ENCODE results near the gene PIEZO2.

DNA sequence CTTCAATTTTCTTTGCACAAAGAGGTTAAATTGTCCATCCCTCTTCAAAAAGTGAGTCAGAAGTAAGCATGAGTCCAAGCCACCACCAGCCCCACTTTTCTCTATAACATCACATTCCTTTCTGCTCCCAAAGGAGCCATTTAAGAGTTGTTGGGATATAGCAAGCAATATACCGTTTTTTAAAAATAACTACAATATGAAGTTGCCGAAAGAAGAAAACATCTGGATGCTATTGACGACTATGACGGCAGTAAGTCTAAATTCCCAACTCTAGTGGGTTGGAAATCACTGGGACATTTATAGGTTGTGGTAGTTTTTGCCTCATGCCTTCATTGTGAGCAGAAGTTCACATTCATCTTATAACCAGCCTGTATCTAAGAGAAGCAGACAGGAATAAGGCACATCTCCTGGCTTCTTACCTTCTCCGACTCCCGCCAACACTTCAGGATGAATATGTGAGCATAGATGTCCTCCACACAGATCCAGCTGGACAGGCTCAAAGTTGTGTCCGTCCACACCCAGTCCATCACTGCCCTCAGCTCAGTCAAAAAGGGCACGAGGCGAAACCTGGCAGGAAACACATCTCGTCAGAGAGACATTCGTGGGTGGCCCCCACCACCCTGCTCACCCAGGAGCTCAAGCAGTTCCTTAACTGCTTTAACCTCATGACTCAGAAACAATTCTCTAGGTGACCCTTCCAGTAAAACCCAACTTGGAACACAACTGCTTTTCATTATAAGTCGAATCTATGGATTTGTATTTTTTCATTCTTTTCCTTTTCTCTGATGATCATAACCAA lies 459.9 kb downstream of the PIEZO2 start:
- no peak for TF ChIP-seq CTCF (conservative IDR thresholded peaks at IDR 0.05; ENCODE audit: low read depth, low read length)
- TF ChIP-seq EZH2 (IDR thresholded peaks at IDR 0.05; ENCODE audit: borderline replicate concordance, low read depth, low read length, poor library complexity, severe bottlenecking): no peak
